ENCODE data around the gene SIGLEC11.

- TF ChIP-seq CTCF (IDR thresholded peaks at IDR 0.05) (no peak), POLR2A (IDR thresholded peaks at IDR 0.05) (no peak)
These were observed 11.0 kb downstream of the SIGLEC11 start for GRCh38 chr19:49949742-49950589.

Measured in adrenal gland (tissue), 5 donors.